AG04450 (cell line): Measurements from ENCODE around the gene ATF6B. TPM values are rescaled to one million over a fixed set of nuclear protein-coding genes. Genes with fewer than 3 reads are reported as not detected.

Experiments used
- CTCF ChIA-PET: fragments of 300-600, 350-600 bp; formaldehyde crosslinking; extraction: SDS; loops from one replicate; lab custom pipeline; 2022; ENCODE audit warnings: antibody characterized with exemption, inconsistent platforms; lab: Charles Lee
- POLR2A ChIA-PET: fragments of 350-600 bp; formaldehyde crosslinking; extraction: SDS; loops from one replicate; lab custom pipeline; 2021; ENCODE audit warnings: antibody characterized with exemption, inconsistent platforms; lab: Yijun Ruan, JAX
- DNase-seq: peaks from one replicate; pipeline ENCODE4 v3.0.0-alpha.2; 2011; ENCODE audit warnings: low read depth, low spot score
- H3K27ac ChIP-seq: one replicate; pipeline ENCODE4 v1.5.1; 2012; ENCODE audit warnings: low read depth, low read length, control low read depth
- H3K27me3 ChIP-seq: one replicate; pipeline ENCODE4 v1.6.0; 2012; ENCODE audit warnings: low read length; ENCODE audit not compliant: control insufficient read depth, insufficient read depth
- H3K4me3 ChIP-seq: 2 replicates; pipeline ENCODE4 v1.5.1; 2011; ENCODE audit warnings: mild to moderate bottlenecking, low read depth, low read length, control low read depth
- H3K9me3 ChIP-seq: 2 replicates; pipeline ENCODE4 v1.5.1; 2012; ENCODE audit warnings: low read length; ENCODE audit not compliant: control insufficient read depth, insufficient read depth
- CTCF ChIP-seq: IDR thresholded peaks from 2 replicates; pipeline ENCODE4 v1.5.1; 2011; ENCODE audit warnings: low read depth, low read length, control low read depth, inconsistent platforms
- polyA plus RNA-seq: library from polyadenylated mRNA; depleted of rRNA; stranded (reverse); fragments of >200 nt; gene quantifications from 2 replicates; pipeline ENCODE4 v1.2.3, GENCODE V29; 2011

ATF6B gene
- polyA plus RNA-seq, 1 experiment, result 39.2 TPM

- CTCF ChIA-PET, result interaction anchor here (0.9 to 3.2 kb wide), 13 partner anchors 8 to 166 kb away, joined by 3 to 44 read pairs (median 5); partner anchors contain the start of genes ATF6B, FKBPL and TNXB
Measured at GRCh38 chr6:32117461-32117860, 10.6 kb downstream of the ATF6B start.

GRCh38 chr6:32116674-32117073, 11.4 kb downstream of the ATF6B start:
- Histone ChIP-seq H3K27me3 (no peaks in the 10 kb centered on the region), H3K27ac (peak overlapping the region; percentile 21), H3K9me3 (no peaks in the 10 kb centered on the region; the same call in 1 of the 2 replicates), H3K4me3 (no peak overlapping the region)
- DNase-seq, result no peak
- TF ChIP-seq CTCF, result peak; percentile 54
- ChIA-PET POLR2A (no interaction called here), CTCF (interaction anchor here (0.9 to 3.2 kb wide), 8 partner anchors 23 to 165 kb away, joined by 3 to 20 read pairs (median 4); no protein-coding TSS in a partner anchor)

More at GRCh38 chr6:32117461-32117860, 10.6 kb downstream of the ATF6B start:
- no peak overlapping the region for H3K4me3 ChIP-seq
- no peak for TF ChIP-seq CTCF
- no peaks in the 10 kb centered on the region; the same call in 1 of the 2 replicates for H3K9me3 ChIP-seq
- no peak overlapping the region for H3K27ac ChIP-seq
- no peak for DNase-seq
- H3K27me3 ChIP-seq, result no peaks in the 10 kb centered on the region
- POLR2A ChIA-PET, result no interaction called here

GRCh38 chr6:32115623-32116022, 12.4 kb downstream of the ATF6B start:
- no peaks in the 10 kb centered on the region for H3K27me3 ChIP-seq
- CTCF ChIA-PET, result interaction anchor here (2.5 kb wide), 1 partner anchor 13 kb away, joined by 12 read pairs; the partner anchor contains the start of gene ATF6B
- H3K9me3 ChIP-seq, result no peaks in the 10 kb centered on the region; the same call in 1 of the 2 replicates
- H3K4me3 ChIP-seq, result no peak overlapping the region
- H3K27ac ChIP-seq, result no peak overlapping the region
- POLR2A ChIA-PET, result no interaction called here
- DNase-seq, result no peak
- no peak for TF ChIP-seq CTCF

GRCh38 chr6:32114796-32115195, 13.2 kb downstream of the ATF6B start:
- ChIA-PET POLR2A (interaction anchor here (1.0 to 1.3 kb wide), 3 partner anchors 16 to 143 kb away, joined by 3 to 13 read pairs (median 3); partner anchors contain the start of genes DXO and FKBPL), CTCF (interaction anchor here (1.0 to 2.5 kb wide), 4 partner anchors 13 to 162 kb away, joined by 3 to 12 read pairs (median 6); partner anchors contain the start of gene ATF6B)
- Histone ChIP-seq H3K27ac (peak overlapping the region; percentile 39), H3K9me3 (no peaks in the 10 kb centered on the region; the same call in 1 of the 2 replicates), H3K27me3 (peaks cover 1% of the 10 kb centered on the region), H3K4me3 (no peak overlapping the region)
- TF ChIP-seq CTCF, result no peak
- DNase-seq, result no peak
